Stomach (tissue), 9 donors: ENCODE measurements around the gene SLC35F6. TPM values are rescaled to one million over a fixed set of nuclear protein-coding genes. Genes with fewer than 3 reads are reported as not detected.

Experiments used
- DNase-seq, 2 donors: peaks; one replicate each; pipeline versions ENCODE4 v3.0.0 to v3.0.0-alpha.2; 2013 to 2019
- H3K27ac ChIP-seq, 5 donors: fragments of 200-600 bp in 4 of 5; sonication (generic) in 4 of 5; one replicate each; pipeline ENCODE4 v1.5.1; 2013 to 2019; ENCODE audit warnings: mild to moderate bottlenecking in 1 of 5, moderate library complexity in 1 of 5
- H3K27me3 ChIP-seq, 3 donors: fragments of 200-600 bp; sonication (generic); one replicate each; pipeline ENCODE4 v1.5.1; 2017 to 2019; ENCODE audit warnings: mixed run types in 1 of 3
- H3K36me3 ChIP-seq, 4 donors: fragments of 200-600 bp; sonication (generic); 1 replicate in 3 of 4; 2 replicates in 1 of 4; pipeline ENCODE4 v1.5.1; 2016 to 2019
- H3K4me1 ChIP-seq, 4 donors: fragments of 200-600 bp; sonication (generic); one replicate each; pipeline ENCODE4 v1.5.1; 2016 to 2019
- H3K4me3 ChIP-seq, 4 donors: fragments of 200-600 bp; sonication (generic) in 3 of 4; one replicate each; pipeline ENCODE4 v1.5.1; 2016 to 2019; ENCODE audit warnings: mild to moderate bottlenecking in 1 of 4
- H3K9me3 ChIP-seq, 4 donors: fragments of 200-600 bp; sonication (generic); one replicate each; pipeline ENCODE4 v1.5.1; 2016 to 2019
- EP300 ChIP-seq: sonication (generic); formaldehyde crosslinking; IDR thresholded peaks from one replicate; pipeline ENCODE4 v1.6.1; 2017; ENCODE audit warnings: antibody characterized with exemption
- POLR2A ChIP-seq, 4 donors: fragments of 450-650 bp; IDR thresholded peaks; one replicate each; pipeline ENCODE4 v1.6.1; 2016; ENCODE audit warnings: antibody characterized with exemption in 4 of 4, control low read depth in 2 of 4, mild to moderate bottlenecking in 1 of 4, moderate library complexity in 1 of 4
- POLR2AphosphoS5 ChIP-seq, 3 donors: sonication (generic); formaldehyde crosslinking; IDR thresholded peaks; one replicate each; pipeline ENCODE4 v1.6.1; 2016; ENCODE audit warnings: antibody characterized with exemption in 3 of 3
- WGBS, 5 donors: extraction: QIAGEN DNeasy Blood & Tissue Kit in 3 of 5; methylation state at CpG; one replicate each; pipeline versions ENCODE4 v1.1.5 to v1.1.7; 2013 to 2018; 5-methylcytosine and 5-hydroxymethylcytosine counted together
- intact Hi-C: fragments of 100-400 bp; cut with DNase I; formaldehyde crosslinking; loops from one replicate; pipeline ENCODE4 v1.15.1; 2023; ENCODE audit warnings: low total_unique reads
- polyA plus RNA-seq, 3 donors: library from polyadenylated mRNA; stranded (reverse); fragments of 200-250 nt; gene quantifications; one replicate each; pipeline ENCODE4 v1.2.3, GENCODE V29; 2013
- total RNA-seq, 5 donors: library from RNA; depleted of rRNA; stranded (reverse); fragments of >200 nt; gene quantifications; one replicate each; pipeline versions ENCODE4 v1.1.0 to v1.2.3, GENCODE V29; 2014 to 2016
- TF ChIP-seq, protein P1 (sequence below), 7 experiments: fragments of 450-650 bp in 4 of 7; fragments of 200-600 bp in 3 of 7; sonication (generic) in 3 of 7; IDR thresholded peaks; one replicate each; pipeline ENCODE4 v1.5.1; 2016 to 2019; ENCODE audit warnings: antibody characterized with exemption in 7 of 7, control low read depth in 2 of 7, mild to moderate bottlenecking in 1 of 7
- donor health status: healthy with polysubstance abuse.
- donor health status: Bipolar disorder and iron deficiency.
- donor health status: healthy.

SLC35F6 gene
- total and polyA plus RNA-seq, 8 donors = 4.9 to 40.9 (median 12.9) TPM

DNA sequence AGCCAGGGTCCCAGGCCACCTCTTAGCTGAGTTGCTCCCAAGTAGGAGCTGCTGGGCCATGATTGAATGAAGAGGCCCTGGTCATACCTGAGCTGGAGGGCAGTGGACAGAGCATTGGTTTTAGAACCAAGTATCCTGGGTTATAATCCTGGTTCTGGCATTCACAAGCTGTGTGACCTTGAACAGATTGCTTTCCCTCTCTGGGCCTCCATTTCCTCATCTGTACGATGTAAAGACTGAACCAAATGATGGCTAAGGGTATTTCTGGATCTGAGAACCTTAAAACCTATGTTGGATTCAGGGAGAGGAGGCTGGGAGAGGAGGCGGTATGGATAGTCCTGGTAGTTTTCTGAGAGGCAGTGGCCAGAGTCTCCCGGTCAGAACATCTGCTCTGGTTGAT is 40.6 kb upstream of the SLC35F6 start:
- H3K27ac ChIP-seq = peak overlapping the region in 4 of 5 donors; percentile 49 to 81 (median 72)
- H3K27me3 ChIP-seq = peaks cover 0 to 47% (median 12%) of the 10 kb centered on the region in 3 donors
- H3K4me1 ChIP-seq = peaks cover 37 to 65% (median 51%) of the 10 kb centered on the region in 4 donors
- TF ChIP-seq EP300 (no peak), POLR2AphosphoS5 (IDR thresholded peaks at IDR 0.05) (no peak), POLR2A (IDR thresholded peaks at IDR 0.05) (no peak)
- TF ChIP-seq, protein P1, sequence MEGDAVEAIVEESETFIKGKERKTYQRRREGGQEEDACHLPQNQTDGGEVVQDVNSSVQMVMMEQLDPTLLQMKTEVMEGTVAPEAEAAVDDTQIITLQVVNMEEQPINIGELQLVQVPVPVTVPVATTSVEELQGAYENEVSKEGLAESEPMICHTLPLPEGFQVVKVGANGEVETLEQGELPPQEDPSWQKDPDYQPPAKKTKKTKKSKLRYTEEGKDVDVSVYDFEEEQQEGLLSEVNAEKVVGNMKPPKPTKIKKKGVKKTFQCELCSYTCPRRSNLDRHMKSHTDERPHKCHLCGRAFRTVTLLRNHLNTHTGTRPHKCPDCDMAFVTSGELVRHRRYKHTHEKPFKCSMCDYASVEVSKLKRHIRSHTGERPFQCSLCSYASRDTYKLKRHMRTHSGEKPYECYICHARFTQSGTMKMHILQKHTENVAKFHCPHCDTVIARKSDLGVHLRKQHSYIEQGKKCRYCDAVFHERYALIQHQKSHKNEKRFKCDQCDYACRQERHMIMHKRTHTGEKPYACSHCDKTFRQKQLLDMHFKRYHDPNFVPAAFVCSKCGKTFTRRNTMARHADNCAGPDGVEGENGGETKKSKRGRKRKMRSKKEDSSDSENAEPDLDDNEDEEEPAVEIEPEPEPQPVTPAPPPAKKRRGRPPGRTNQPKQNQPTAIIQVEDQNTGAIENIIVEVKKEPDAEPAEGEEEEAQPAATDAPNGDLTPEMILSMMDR (IDR thresholded peaks at IDR 0.05) = no peak
- H3K4me3 ChIP-seq = no peak overlapping the region
- no peaks in the 10 kb centered on the region for H3K9me3 ChIP-seq
- WGBS, 5 donors = 84 to 92% (median 90%) methylated on average over 3 of the region's 3 CpGs
- no peak for DNase-seq
- intact Hi-C loops = no loop called here
- H3K36me3 ChIP-seq = peaks cover 0 to 2% (median 0%) of the 10 kb centered on the region in 4 donors

DNA sequence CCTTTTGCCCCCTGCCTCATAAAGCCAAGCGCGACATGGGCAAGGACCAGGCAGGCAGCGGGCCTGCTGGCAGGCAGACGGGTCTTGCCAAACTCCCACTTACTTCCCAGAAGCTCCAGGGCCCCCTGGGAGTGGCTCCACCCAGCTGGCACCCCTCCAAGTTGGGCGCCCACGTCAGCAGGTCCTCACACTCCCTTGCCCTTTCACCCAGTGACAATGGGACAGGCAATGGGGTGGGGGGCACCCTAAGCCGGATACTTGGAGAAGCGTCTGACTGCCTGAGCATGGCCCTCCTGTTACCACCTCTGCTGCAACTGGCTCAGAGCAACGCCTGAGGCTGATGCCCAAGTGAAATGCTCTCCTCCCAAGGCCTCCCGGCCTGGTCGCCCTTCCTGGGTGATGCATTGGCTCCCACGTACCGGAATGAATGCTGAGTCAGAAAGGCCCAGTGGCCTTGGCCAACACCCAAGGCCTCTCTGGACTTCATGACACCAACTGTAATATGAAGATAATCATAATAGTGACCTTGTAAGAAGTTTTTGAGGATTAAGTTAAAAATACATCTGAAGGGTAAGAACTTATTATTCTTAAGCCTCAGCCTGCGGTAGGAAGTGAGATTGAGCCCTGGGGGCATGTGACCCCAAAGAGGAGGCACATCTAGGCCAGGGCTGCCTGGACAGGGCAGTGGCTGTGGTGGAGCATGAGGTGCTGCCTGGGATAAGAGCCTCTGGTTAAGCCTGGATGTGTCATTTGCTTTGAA is 39.9 kb upstream of the SLC35F6 start:
- H3K27ac ChIP-seq = peak overlapping the region in 4 of 5 donors; percentile 49 to 81 (median 72)
- WGBS, 5 donors = 56 to 77% (median 69%) methylated on average over 9 to 14 of the region's 14 CpGs
- peaks cover 37 to 63% (median 50%) of the 10 kb centered on the region in 4 donors for H3K4me1 ChIP-seq
- peaks cover 0 to 5% (median 0%) of the 10 kb centered on the region in 4 donors for H3K36me3 ChIP-seq
- H3K27me3 ChIP-seq = peaks cover 0 to 50% (median 14%) of the 10 kb centered on the region in 3 donors
- peak; percentile 32 to 88 for DNase-seq
- peak; percentile 38 to 57 (median 50) for TF ChIP-seq POLR2AphosphoS5 (IDR thresholded peaks at IDR 0.05)
- peak; percentile 54 for TF ChIP-seq EP300
- no peak for TF ChIP-seq POLR2A (IDR thresholded peaks at IDR 0.05)
- TF ChIP-seq, protein P1 (IDR thresholded peaks at IDR 0.05) = no peak
- H3K4me3 ChIP-seq = no peak overlapping the region
- no peaks in the 10 kb centered on the region for H3K9me3 ChIP-seq
- intact Hi-C loops = no loop called here

DNA sequence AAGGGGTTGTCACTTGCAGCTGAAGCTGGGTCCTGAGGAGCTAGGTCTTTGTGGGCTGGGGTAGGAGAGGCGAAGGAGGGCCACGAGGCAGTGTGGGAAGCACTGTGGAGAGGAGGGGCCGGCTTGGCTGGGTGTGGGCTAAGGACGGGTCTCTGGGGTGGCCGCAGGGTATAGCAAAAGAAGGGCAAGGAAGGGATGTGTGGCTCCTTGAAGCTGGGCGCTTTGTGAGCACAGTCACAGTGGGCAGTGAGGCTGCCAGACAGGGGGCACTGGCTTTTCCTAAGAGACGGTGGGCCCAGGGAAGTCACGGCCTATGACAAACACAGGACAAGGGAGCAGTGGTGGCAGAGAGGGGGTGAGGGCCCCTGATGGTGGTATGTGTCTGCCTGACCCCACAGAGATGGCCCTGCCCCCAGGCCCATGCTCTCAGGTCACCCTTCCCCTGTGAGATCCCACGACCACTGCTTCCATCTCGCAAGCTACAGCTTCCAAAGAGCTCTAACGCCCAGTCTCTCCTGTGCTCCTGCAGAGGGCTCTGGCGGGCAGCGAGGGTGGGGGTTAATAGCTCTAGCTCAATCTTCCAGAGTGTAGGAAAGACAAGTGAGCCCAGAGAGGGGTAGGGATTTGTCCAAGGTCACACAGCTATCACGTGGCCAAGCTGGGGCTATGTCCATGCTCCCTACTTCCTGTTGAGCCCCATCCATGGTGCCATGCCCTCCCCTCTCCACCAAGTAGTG is 39.1 kb upstream of the SLC35F6 start:
- peaks cover 34 to 55% (median 44%) of the 10 kb centered on the region in 4 donors for H3K4me1 ChIP-seq
- peaks cover 0 to 52% (median 14%) of the 10 kb centered on the region in 3 donors for H3K27me3 ChIP-seq
- WGBS, 5 donors = 81 to 88% (median 86%) methylated on average over 14 of the region's 14 CpGs
- intact Hi-C loops = no loop called here
- DNase-seq = no peak
- no peak for TF ChIP-seq POLR2AphosphoS5 (IDR thresholded peaks at IDR 0.05)
- TF ChIP-seq, protein P1 (IDR thresholded peaks at IDR 0.05) = no peak
- no peak for TF ChIP-seq EP300
- no peak for TF ChIP-seq POLR2A (IDR thresholded peaks at IDR 0.05)
- H3K4me3 ChIP-seq = no peak overlapping the region
- peak overlapping the region in 4 of 5 donors; percentile 49 to 81 (median 72) for H3K27ac ChIP-seq
- H3K36me3 ChIP-seq = peaks cover 0 to 5% (median 0%) of the 10 kb centered on the region in 4 donors
- no peaks in the 10 kb centered on the region for H3K9me3 ChIP-seq

DNA sequence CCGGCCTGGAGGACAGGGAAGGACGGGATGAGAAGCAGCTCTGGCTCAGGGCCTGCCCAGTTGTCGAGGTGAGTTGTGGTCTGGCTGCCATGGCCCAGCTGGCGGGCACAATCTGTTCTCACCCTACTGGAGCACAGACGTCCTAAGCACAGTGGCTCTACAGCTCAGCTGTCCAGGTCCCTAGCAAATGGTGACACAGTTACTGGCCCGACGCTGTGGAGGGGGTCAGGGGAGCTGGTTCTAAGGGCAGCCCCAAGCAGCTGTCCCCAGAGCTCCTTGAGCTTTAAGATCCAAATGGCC is 38.6 kb upstream of the SLC35F6 start:
- H3K36me3 ChIP-seq = peaks cover 0 to 5% (median 0%) of the 10 kb centered on the region in 4 donors
- intact Hi-C loops = no loop called here
- H3K27ac ChIP-seq = peak overlapping the region in 3 of 5 donors; percentile 66 to 81 (median 77)
- no peak overlapping the region for H3K4me3 ChIP-seq
- TF ChIP-seq EP300 (peak; percentile 82), POLR2AphosphoS5 (IDR thresholded peaks at IDR 0.05) (peak in 1 of 3 donors; percentile 21)
- TF ChIP-seq, protein P1 (IDR thresholded peaks at IDR 0.05) = no peak
- peaks cover 29 to 50% (median 39%) of the 10 kb centered on the region in 4 donors for H3K4me1 ChIP-seq
- peaks cover 0 to 57% (median 14%) of the 10 kb centered on the region in 3 donors for H3K27me3 ChIP-seq
- no peak for DNase-seq
- WGBS, 5 donors = 77 to 84% (median 81%) methylated on average over 7 of the region's 7 CpGs
- H3K9me3 ChIP-seq = no peaks in the 10 kb centered on the region
